H1 (cell line): ENCODE measurements around the gene TUBB1. TPM values are rescaled to one million over a fixed set of nuclear protein-coding genes. Genes with fewer than 3 reads are reported as not detected.

Experiments
- CTCF ChIA-PET: fragments of 300-600 bp; sonication (Branson Sonifier 250); formaldehyde crosslinking; loops from one replicate; lab custom pipeline; 2021; ENCODE audit not compliant: partially characterized antibody; lab: Charles Lee
- POLR2A ChIA-PET: fragments of 300-600 bp; sonication (Branson Sonifier 250); formaldehyde crosslinking; loops from one replicate; lab custom pipeline; 2021; ENCODE audit warnings: inconsistent platforms; ENCODE audit not compliant: partially characterized antibody; lab: Charles Lee
- DNase-seq, 2 experiments: peaks; one replicate each; pipeline versions ENCODE4 v3.0.0 to v3.0.0-alpha.2; 2010 to 2022; ENCODE audit warnings: low spot score in 2 of 2, low read depth in 1 of 2, mixed read lengths in 1 of 2
- FAIRE-seq: peaks from 2 replicates; lab custom pipeline; 2011; peaks lifted over from hg19 to GRCh38; lab: Jason Lieb, UNC
- H2AFZ ChIP-seq: 2 replicates; pipeline ENCODE4 v1.8.1; 2012; ENCODE audit warnings: low read length, inconsistent platforms
- H2AK5ac ChIP-seq: 2 replicates; pipeline ENCODE4 v1.6.1; 2013; ENCODE audit warnings: low read depth, low read length
- H2BK120ac ChIP-seq: replicated peaks from 2 replicates; pipeline ENCODE3; 2013; ENCODE audit warnings: low read depth, low read length, inconsistent platforms
- H2BK12ac ChIP-seq: 2 replicates; pipeline ENCODE4 v1.6.1; 2013; ENCODE audit warnings: low read depth, low read length
- H2BK15ac ChIP-seq: 2 replicates; pipeline ENCODE4 v1.6.1; 2013; ENCODE audit warnings: low read length
- H2BK20ac ChIP-seq: 2 replicates; pipeline ENCODE4 v1.6.1; 2013; ENCODE audit warnings: low read length
- H2BK5ac ChIP-seq: 2 replicates; pipeline ENCODE4 v1.6.1; 2013; ENCODE audit warnings: low read depth, low read length
- H3K14ac ChIP-seq: 2 replicates; pipeline ENCODE4 v1.6.1; 2013; ENCODE audit warnings: inconsistent platforms; ENCODE audit not compliant: insufficient read length
- H3K18ac ChIP-seq: 2 replicates; pipeline ENCODE4 v1.6.1; 2013; ENCODE audit warnings: low read length; ENCODE audit errors: extremely low read depth
- H3K23ac ChIP-seq: 2 replicates; pipeline ENCODE4 v1.6.1; 2013; ENCODE audit warnings: inconsistent platforms; ENCODE audit not compliant: insufficient read length
- H3K23me2 ChIP-seq: 2 replicates; pipeline ENCODE4 v1.6.1; 2013; ENCODE audit warnings: low read depth, low read length
- H3K27ac ChIP-seq: 2 replicates; pipeline ENCODE4 v1.6.1; 2011; ENCODE audit warnings: low read depth, low read length, inconsistent platforms
- H3K27me3 ChIP-seq, 4 experiments: replicated peaks in 1 of 4; 1 replicate in 1 of 4; 2 replicates in 3 of 4; pipeline versions ENCODE4 v1.6.1 to v1.8.1; 2011 to 2013; ENCODE audit warnings: low read length in 3 of 4, mild to moderate bottlenecking in 3 of 4, inconsistent platforms in 2 of 4, mixed read lengths in 2 of 4, moderate library complexity in 1 of 4; ENCODE audit not compliant: control insufficient read depth in 3 of 4, insufficient read depth in 3 of 4; ENCODE audit errors: extremely low read depth in 1 of 4
- H3K36me3 ChIP-seq, 4 experiments: 2 replicates each; pipeline versions ENCODE4 v1.6.1 to v1.8.1; 2011 to 2013; ENCODE audit warnings: mild to moderate bottlenecking in 4 of 4, low read length in 3 of 4, moderate library complexity in 2 of 4, control low read depth in 1 of 4, inconsistent platforms in 1 of 4; ENCODE audit not compliant: insufficient read depth in 4 of 4, control insufficient read depth in 2 of 4
- H3K4ac ChIP-seq: replicated peaks from 2 replicates; pipeline ENCODE3; 2013; ENCODE audit warnings: low read length, low read depth, mixed read lengths, inconsistent platforms; ENCODE audit not compliant: insufficient read length
- H3K4me1 ChIP-seq, 4 experiments: replicated peaks in 1 of 4; 1 replicate in 1 of 4; 2 replicates in 3 of 4; pipeline versions ENCODE4 v1.6.1 to v1.8.1; 2011 to 2013; ENCODE audit warnings: low read length in 3 of 4, inconsistent platforms in 2 of 4, mixed read lengths in 1 of 4; ENCODE audit not compliant: insufficient read depth in 4 of 4, control insufficient read depth in 3 of 4
- H3K4me2 ChIP-seq, 2 experiments: 2 replicates each; pipeline versions ENCODE4 v1.6.1 to v1.8.1; 2011 to 2013; ENCODE audit warnings: low read depth in 2 of 2, low read length in 2 of 2, control low read depth in 1 of 2, inconsistent platforms in 1 of 2, mild to moderate bottlenecking in 1 of 2; ENCODE audit not compliant: insufficient read depth in 1 of 2
- H3K4me3 ChIP-seq, 4 experiments: fragments of 200-600, 300-600 bp in 1 of 4; sonication (generic), shearing (Covaris generic), sonication (Bioruptor Twin) in 1 of 4; 2 replicates each; pipeline versions ENCODE4 v1.5.1 to v1.8.1; 2011 to 2016; ENCODE audit warnings: low read length in 4 of 4, low read depth in 3 of 4, control low read depth in 2 of 4, inconsistent platforms in 2 of 4, mild to moderate bottlenecking in 2 of 4, mixed read lengths in 1 of 4, moderate library complexity in 1 of 4; ENCODE audit not compliant: insufficient read depth in 2 of 4; ENCODE audit errors: extremely low read depth in 1 of 4
- H3K56ac ChIP-seq: replicated peaks from 2 replicates; pipeline ENCODE3; 2013; ENCODE audit warnings: low read depth, mild to moderate bottlenecking, mixed read lengths, low read length, inconsistent platforms; ENCODE audit not compliant: insufficient read length
- H3K79me1 ChIP-seq: 2 replicates; pipeline ENCODE4 v1.6.1; 2013; ENCODE audit warnings: low read depth, low read length, control low read depth
- H3K79me2 ChIP-seq, 2 experiments: 2 replicates each; pipeline versions ENCODE4 v1.6.1 to v1.8.1; 2012 to 2013; ENCODE audit warnings: low read length in 2 of 2, mild to moderate bottlenecking in 2 of 2, inconsistent platforms in 1 of 2; ENCODE audit not compliant: insufficient read depth in 2 of 2, control insufficient read depth in 1 of 2
- H3K9ac ChIP-seq, 4 experiments: replicated peaks in 1 of 4; 1 replicate in 1 of 4; 2 replicates in 3 of 4; pipeline versions ENCODE4 v1.6.1 to v1.8.1; 2011 to 2013; ENCODE audit warnings: low read depth in 3 of 4, low read length in 3 of 4, control low read depth in 2 of 4, mild to moderate bottlenecking in 2 of 4, moderate library complexity in 2 of 4, inconsistent platforms in 1 of 4; ENCODE audit errors: extremely low read depth in 1 of 4
- H3K9me3 ChIP-seq, 2 experiments: 2 replicates each; pipeline versions ENCODE4 v1.6.1 to v1.8.1; 2012 to 2013; ENCODE audit warnings: mild to moderate bottlenecking in 2 of 2, moderate library complexity in 2 of 2, control low read depth in 1 of 2, inconsistent platforms in 1 of 2, low read depth in 1 of 2, low read length in 1 of 2, mixed read lengths in 1 of 2; ENCODE audit not compliant: insufficient read depth in 2 of 2
- H4K20me1 ChIP-seq, 2 experiments: replicated peaks in 1 of 2; 2 replicates each; pipeline versions ENCODE3 to v1.8.1; 2011 to 2013; ENCODE audit warnings: inconsistent platforms in 2 of 2, low read length in 2 of 2, mild to moderate bottlenecking in 1 of 2; ENCODE audit not compliant: insufficient read depth in 2 of 2, control insufficient read depth in 1 of 2
- H4K5ac ChIP-seq: 2 replicates; pipeline ENCODE4 v1.6.1; 2013; ENCODE audit warnings: low read length, low read depth, mixed read lengths, inconsistent platforms; ENCODE audit not compliant: insufficient read length
- H4K8ac ChIP-seq: 2 replicates; pipeline ENCODE4 v1.8.0; 2013; ENCODE audit warnings: mild to moderate bottlenecking, moderate library complexity, low read length, inconsistent platforms; ENCODE audit not compliant: insufficient read depth; ENCODE audit errors: extremely low read depth
- H4K91ac ChIP-seq: replicated peaks from 2 replicates; pipeline ENCODE3; 2013; ENCODE audit warnings: low read length, mixed read lengths, inconsistent platforms; ENCODE audit not compliant: insufficient read length
- BRCA1 ChIP-seq: IDR thresholded peaks from 2 replicates; pipeline ENCODE4 v1.6.1; 2012; ENCODE audit warnings: low read depth, low read length, improper control_type of control experiment
- CREB1 ChIP-seq: IDR thresholded peaks from 2 replicates; pipeline ENCODE4 v1.6.1; 2012; ENCODE audit warnings: inconsistent platforms
- EGR1 ChIP-seq: IDR thresholded peaks from 2 replicates; pipeline ENCODE4 v1.6.1; 2011; ENCODE audit warnings: low read depth, low read length, borderline replicate concordance
- POLR2AphosphoS5 ChIP-seq: IDR thresholded peaks from 2 replicates; pipeline ENCODE4 v1.6.1; 2011; ENCODE audit warnings: low read depth, low read length
- SAP30 ChIP-seq: fragments of 300-600 bp; sonication (generic); IDR thresholded peaks from 2 replicates; pipeline ENCODE4 v1.7.1; 2012; ENCODE audit warnings: low read length, moderate library complexity, mild to moderate bottlenecking, inconsistent platforms; ENCODE audit not compliant: insufficient read depth, insufficient replicate concordance
- SRF ChIP-seq: IDR thresholded peaks from 2 replicates; pipeline ENCODE4 v1.6.1; 2011; ENCODE audit warnings: mild to moderate bottlenecking, low read depth, low read length, moderate library complexity
- TEAD4 ChIP-seq: IDR thresholded peaks from 2 replicates; pipeline ENCODE4 v1.6.1; 2012; ENCODE audit warnings: low read depth, low read length, inconsistent platforms, mixed read lengths
- WGBS, 2 experiments: shearing (Covaris generic) in 1 of 2; methylation state at CpG; one replicate each; pipeline versions ENCODE4 v1.1.6 to v1.1.7; 2013 to 2015; ENCODE audit warnings: low lambda C conversion rate in 2 of 2, mixed read lengths in 2 of 2, inconsistent platforms in 1 of 2, low coverage in 1 of 2, missing lambda C conversion rate in 1 of 2; ENCODE audit not compliant: insufficient replicate concordance in 2 of 2, insufficient coverage in 1 of 2, insufficient read length in 1 of 2; ENCODE audit errors: extremely low coverage in 1 of 2, missing lambda C conversion rate in 1 of 2; 5-methylcytosine and 5-hydroxymethylcytosine counted together
- polyA plus RNA-seq, 7 experiments: library from polyadenylated mRNA; depleted of rRNA in 3 of 7; stranded (reverse) in 5 of 7; unstranded in 2 of 7; fragments of >200 nt in 5 of 7; fragments of 200-250 nt in 2 of 7; gene quantifications; 1 replicate in 5 of 7; 2 replicates in 1 of 7; 4 replicates in 1 of 7; pipeline versions ENCODE4 v1.2.1 to v1.2.3, GENCODE V29; 2011 to 2013; ENCODE audit warnings: missing spikeins in 2 of 7, mixed read lengths in 2 of 7
- total RNA-seq: library from RNA; stranded (reverse); fragmentation: NEBNext Ultra II Directional; extraction: Animal tissue kit (Norgen Biotek cat#: 25700); gene quantifications from 2 replicates; pipeline ENCODE4 v1.2.1, GENCODE V29; 2021
- TF ChIP-seq, protein P1 (sequence below), 3 experiments: IDR thresholded peaks; 1 replicate in 2 of 3; 2 replicates in 1 of 3; pipeline versions ENCODE4 v1.5.1 to v1.6.1; 2011; ENCODE audit warnings: low read length in 3 of 3, mild to moderate bottlenecking in 3 of 3, inconsistent platforms in 2 of 3, low read depth in 1 of 3, moderate library complexity in 1 of 3; ENCODE audit not compliant: insufficient read depth in 1 of 3; ENCODE audit errors: control extremely low read depth in 1 of 3

TUBB1 gene
- total and polyA plus RNA-seq, 2 of the 8 experiments (the other 6 are each of a cell fraction or from before 2014, with no cell fraction given): not detected

- H3K27ac ChIP-seq: no peak overlapping the region
- no peak overlapping the region for H2BK15ac ChIP-seq
- FAIRE-seq (no peak), DNase-seq (peak in 1 of 2 experiments; percentile 37)
- no peak overlapping the region for H3K14ac ChIP-seq
- H4K91ac ChIP-seq: no peak overlapping the region
- H4K5ac ChIP-seq: no peak overlapping the region
- H3K56ac ChIP-seq: no peak overlapping the region
- H3K23me2 ChIP-seq: no peaks in the 10 kb centered on the region
- H3K9me3 ChIP-seq: no peaks in the 10 kb centered on the region
- no peak overlapping the region for H4K8ac ChIP-seq
- H3K23ac ChIP-seq: no peak overlapping the region
- ChIA-PET CTCF (interaction anchor here (0.9 to 2.6 kb wide), 6 partner anchors 9 to 388 kb away, joined by 3 to 9 read pairs (median 4); no protein-coding TSS in a partner anchor), POLR2A (interaction anchor here (0.8 to 1.0 kb wide), 2 partner anchors 9 to 34 kb away, joined by 3 read pairs; no protein-coding TSS in a partner anchor)
- no peaks in the 10 kb centered on the region for H4K20me1 ChIP-seq
- H3K18ac ChIP-seq: no peak overlapping the region
- 82% methylated on average over 16 of the region's 16 CpGs; no CpG with 5 or more reads in 1 of the 2 experiments for WGBS, 2 experiments
- no peak overlapping the region for H3K4me3 ChIP-seq
- no peak overlapping the region for H2AFZ ChIP-seq
- H2AK5ac ChIP-seq: no peak overlapping the region
- no peak overlapping the region for H3K4me2 ChIP-seq
- H3K27me3 ChIP-seq: no peaks in the 10 kb centered on the region; a peak in 3 of 7 replicates
- no peak overlapping the region for H2BK12ac ChIP-seq
- H2BK5ac ChIP-seq: no peak overlapping the region
- H2BK20ac ChIP-seq: no peak overlapping the region
- H3K36me3 ChIP-seq: no peaks in the 10 kb centered on the region
- H3K4ac ChIP-seq: no peak overlapping the region
- H3K79me2 ChIP-seq: no peaks in the 10 kb centered on the region
- no peaks in the 10 kb centered on the region for H3K79me1 ChIP-seq
- no peak overlapping the region for H3K9ac ChIP-seq
- no peak overlapping the region for H2BK120ac ChIP-seq
- H3K4me1 ChIP-seq: peaks cover 0 to 3% (median 0%) of the 10 kb centered on the region in 4 experiments; a peak in 1 of 7 replicates
- TF ChIP-seq, protein P1, sequence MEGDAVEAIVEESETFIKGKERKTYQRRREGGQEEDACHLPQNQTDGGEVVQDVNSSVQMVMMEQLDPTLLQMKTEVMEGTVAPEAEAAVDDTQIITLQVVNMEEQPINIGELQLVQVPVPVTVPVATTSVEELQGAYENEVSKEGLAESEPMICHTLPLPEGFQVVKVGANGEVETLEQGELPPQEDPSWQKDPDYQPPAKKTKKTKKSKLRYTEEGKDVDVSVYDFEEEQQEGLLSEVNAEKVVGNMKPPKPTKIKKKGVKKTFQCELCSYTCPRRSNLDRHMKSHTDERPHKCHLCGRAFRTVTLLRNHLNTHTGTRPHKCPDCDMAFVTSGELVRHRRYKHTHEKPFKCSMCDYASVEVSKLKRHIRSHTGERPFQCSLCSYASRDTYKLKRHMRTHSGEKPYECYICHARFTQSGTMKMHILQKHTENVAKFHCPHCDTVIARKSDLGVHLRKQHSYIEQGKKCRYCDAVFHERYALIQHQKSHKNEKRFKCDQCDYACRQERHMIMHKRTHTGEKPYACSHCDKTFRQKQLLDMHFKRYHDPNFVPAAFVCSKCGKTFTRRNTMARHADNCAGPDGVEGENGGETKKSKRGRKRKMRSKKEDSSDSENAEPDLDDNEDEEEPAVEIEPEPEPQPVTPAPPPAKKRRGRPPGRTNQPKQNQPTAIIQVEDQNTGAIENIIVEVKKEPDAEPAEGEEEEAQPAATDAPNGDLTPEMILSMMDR (IDR thresholded peaks at IDR 0.05; ENCODE audit: control extremely low read depth in 1 of 3, insufficient read depth in 1 of 3, low read depth in 1 of 3, low read length in 3 of 3): no peak
- TF ChIP-seq TEAD4 (no peak), BRCA1 (no peak), SAP30 (no peak), SRF (no peak), CREB1 (no peak), EGR1 (no peak), POLR2AphosphoS5 (no peak)
Measured at GRCh38 chr20:59015812-59016711, 3.2 kb upstream of the TUBB1 start.
